ENCODE data around the gene DSC3.
"Not testable (repeated sequence)": the region's sequence is repeated elsewhere in the genome, so short reads cannot be mapped to it uniquely, and the experiment has no call there.

Gene DSC3

GRCh38 chr18:31040686-31041270 lies 1.8 kb downstream of the DSC3 start:
- no peak for DNase-seq

GRCh38 chr18:31039426-31039825 lies 3.1 kb downstream of the DSC3 start:
- DNase-seq, result no peak

DNA sequence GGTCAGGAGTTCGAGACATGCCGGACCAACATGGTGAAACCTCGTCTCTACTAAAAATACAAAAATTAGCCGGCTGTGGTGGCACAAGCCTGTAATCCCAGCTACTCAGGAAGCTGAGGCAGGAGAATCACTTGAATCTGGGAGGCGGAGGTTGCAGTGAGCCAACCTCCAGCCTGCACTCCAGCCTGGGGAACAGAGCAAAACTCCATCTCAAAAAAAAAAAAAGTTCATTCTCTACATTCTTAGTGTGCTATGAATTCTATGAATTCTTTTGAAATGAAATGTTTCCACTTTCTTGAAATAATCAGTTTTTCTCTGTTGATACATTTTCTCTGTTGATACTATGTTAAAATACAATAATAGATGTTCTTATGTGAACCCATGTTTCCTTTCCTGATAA lies 4.9 kb downstream of the DSC3 start:
- DNase-seq, result not testable (repeated sequence)

DNA sequence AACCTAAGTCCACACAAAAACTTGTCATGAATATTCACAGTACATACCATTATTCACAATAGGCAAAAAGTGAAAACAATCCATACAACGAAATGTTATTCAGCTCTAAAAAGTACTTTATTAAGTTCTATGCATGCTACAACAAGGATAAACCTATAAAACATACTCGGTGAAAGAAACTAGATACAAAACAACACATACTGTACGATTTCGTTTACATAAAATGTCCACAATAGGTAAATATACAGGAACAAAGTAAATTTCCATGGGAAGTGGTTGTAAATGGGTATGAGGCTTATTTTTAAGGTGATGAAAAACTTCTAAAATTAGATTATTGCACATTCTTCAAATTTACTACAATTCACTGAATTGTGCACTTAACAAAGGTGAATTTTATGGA lies 8.0 kb downstream of the DSC3 start:
- no peak for DNase-seq

DNA sequence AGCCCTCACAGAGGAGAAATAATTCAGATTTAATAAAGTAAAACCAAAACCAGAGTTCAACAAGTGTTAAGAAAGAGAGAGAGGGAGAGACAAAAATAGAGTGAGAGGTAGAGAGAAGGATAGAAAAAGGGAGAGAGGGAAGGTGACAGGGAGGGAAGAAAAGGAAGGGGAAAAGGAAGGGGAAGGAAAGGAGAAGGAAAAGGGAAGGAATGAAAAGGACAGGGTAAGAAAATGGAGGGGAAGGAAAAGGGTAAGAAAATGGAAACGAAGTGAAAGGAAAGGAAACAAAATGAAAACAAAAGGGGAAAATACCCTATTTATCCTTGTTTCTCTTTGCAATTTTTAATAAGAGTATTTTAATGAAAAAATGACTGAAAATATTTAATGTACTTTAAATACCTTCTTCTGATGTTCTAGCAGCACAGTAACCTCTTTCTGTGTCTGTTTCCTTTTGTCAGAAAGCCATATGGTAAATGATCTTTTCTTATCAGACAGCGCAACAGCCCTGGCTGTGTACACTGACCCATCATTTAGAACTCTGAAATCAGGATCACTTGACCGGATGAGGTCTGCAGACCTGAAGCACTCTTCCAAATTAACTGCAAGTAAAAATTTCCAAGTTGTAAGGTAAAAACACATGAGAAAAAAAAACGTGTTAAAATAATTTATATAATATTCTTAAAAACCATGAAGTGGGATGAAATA lies 11.8 kb downstream of the DSC3 start:
- no peak for DNase-seq

GRCh38 chr18:31015715-31016434 lies 26.7 kb downstream of the DSC3 start:
- no peak for DNase-seq

DNA sequence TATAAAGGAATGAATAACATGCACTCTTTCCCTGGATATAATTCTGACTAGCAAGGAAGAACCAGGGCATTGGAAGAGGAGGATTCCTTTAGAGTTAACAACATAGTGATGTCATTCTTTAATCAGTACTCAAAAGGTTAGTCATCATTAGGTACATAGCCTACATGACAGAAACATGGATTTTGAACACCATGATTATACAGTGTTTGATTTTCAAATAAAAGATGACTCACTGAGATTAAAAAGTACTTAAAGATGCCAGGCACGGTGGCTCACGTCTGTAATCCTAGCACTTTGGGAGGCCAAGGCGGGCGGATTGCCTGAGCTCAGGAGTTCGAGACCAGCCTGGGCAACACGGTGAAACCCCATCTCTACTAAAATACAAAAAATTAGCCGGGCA lies 31.1 kb downstream of the DSC3 start:
- DNase-seq, result peak; percentile 74

GRCh38 chr18:31010601-31011000 lies 31.9 kb downstream of the DSC3 start:
- DNase-seq, result no peak

DNA sequence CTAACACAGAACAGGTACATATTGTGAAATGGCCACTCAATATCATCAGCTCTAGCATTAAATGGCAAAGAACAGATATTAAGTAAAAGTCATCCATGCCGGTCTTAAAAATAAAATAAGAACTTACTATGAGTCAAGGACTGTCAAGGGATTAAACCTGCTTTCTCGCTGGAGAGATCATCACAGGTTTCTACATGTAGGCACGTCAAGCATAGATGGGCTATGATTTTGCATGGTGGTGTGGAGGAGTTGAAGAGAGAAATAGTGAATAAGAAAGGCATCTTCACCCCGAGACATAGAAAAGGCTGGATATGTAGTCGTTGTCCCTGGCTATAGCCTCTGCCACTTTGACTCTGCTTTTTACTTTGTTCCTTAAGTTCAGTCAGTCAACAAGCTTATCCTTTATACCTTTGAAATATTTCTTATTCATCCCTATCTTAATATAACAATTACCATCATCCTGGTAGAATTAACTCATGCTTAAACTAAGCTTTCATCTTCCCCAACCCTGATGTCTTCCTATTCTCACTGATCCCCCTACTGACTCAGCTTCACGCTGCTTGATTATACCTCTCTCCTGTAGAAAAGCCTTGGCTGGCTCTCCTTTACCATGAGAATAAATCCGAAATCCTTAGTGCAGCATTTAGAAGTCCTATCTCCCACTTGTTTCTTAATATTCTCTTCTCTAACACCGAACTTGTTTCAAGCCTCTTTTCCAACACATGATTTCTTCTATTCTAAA lies 42.5 kb downstream of the DSC3 start:
- no peak for DNase-seq

DNA sequence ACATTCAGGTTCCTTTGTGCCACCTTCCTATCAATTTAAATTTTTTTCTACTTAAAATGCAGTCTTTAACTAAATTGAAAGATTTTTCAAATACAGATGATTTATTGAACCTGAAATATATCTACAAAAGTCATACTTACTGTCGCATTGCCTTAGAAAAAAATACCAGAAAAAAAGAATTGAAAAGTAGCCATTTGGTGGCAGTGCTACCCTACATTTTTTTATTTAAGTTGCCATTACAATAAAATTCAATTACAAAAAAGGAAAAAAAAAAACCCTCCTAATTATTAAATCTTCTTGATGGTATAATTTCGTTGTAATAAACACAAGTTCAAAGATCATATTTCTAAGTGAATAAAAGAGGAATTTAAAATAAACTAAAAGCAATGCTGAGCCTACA lies 43.4 kb downstream of the DSC3 start:
- DNase-seq, result no peak

DNA sequence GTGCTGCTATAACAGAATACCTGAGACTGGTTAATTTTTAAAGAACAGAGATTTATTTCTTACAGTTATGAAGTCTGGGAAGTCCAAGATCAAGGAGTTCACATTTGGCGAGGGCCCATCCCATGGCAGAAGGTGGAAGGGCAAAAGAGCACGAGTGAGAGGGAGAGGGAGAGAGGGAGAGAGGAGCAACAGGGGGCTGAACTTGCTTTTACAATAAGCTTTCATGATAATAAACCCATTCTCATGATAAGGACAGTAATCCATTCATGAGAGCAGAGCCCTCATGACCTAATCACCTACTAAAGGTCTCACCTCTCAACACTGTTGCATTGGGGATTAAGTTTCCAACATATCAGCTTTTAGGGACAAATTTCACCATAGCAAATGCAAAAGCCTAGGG lies 45.3 kb downstream of the DSC3 start:
- no peak for DNase-seq

DNA sequence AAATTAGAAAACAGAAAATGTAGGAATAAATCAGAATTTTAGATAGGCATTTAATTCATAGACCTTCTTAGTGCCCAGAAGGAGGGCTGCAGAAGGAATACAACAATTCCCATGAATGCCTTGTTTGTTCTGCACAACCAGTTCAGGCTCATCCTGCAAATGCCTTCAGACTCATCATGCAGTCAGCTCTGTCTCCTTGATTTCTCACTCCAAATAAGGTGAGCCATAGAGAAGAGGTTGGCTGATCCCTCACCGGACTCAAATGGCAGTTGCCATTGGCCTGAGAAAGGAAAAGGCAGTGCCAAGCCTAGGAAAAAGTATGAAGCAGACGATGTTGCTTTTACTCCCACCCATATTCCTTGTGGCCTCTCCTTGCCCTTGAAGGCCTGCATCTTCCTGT lies 50.3 kb downstream of the DSC3 start:
- no peak for DNase-seq

DNA sequence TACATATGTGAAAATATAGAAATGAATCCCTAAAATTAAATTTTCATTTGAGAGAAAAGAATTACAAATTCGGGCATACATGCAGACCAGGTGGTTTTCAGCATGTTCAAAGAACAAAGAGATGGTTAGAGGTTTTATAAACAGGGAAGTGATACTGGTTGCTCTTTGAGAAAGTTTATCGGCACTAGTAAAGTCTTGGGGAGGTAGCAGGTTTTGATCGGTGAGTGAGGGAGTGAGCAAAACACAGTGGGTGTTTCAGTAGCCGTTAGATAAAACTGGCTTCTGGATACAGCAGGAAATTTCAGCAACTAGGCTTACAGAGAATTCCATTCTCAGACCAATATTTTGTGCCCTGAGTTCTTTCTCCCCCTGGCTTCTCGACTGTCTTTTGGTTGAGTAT lies 51.1 kb downstream of the DSC3 start:
- DNase-seq, result no peak

GRCh38 chr18:30989141-30989540 lies 53.4 kb downstream of the DSC3 start:
- DNase-seq, result no peak

DNA sequence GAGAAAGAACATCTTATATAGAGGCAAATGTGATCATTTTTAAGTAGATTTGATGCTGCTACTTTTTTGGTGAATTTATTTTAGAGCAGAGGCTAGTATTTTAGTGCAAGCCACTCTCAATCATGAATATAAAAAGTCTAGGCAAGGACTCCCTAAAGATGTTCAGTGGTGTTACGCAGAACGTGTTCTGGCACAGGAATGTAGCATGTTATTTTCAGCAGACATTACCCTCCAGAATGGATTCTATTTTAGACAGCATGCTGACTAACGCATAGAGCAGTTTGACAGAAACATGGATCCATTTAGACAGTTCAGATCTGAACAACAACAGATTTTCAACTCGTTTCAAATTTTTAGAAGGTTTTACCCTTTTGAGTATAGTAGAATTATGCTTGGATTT lies 54.1 kb downstream of the DSC3 start:
- DNase-seq, result no peak

- no peak for DNase-seq
These were observed 54.9 kb downstream of the DSC3 start for GRCh38 chr18:30987467-30988241.

DNA sequence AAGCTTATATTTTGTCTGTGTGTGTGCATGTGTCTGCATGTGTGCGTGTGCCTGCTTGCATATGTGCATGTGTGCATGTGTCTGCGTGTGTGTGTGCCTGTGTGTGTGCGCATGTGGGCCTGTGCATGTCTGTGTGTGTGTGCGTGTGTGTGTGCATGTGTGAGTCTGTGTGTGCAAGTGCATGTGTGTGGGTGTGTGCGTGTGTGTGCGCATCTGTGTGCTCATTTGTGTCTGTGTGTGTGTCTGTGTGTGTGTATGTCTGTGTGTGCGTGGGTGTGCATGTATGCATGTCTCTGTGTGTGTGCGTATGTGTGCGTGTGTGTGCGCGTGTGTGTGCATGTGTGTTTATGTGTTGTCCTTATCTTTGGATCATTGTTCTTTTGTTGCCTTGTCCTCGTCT lies 56.8 kb downstream of the DSC3 start:
- DNase-seq, result no peak

GRCh38 chr18:30982285-30982992 lies 60.1 kb downstream of the DSC3 start:
- no peak for DNase-seq

DNA sequence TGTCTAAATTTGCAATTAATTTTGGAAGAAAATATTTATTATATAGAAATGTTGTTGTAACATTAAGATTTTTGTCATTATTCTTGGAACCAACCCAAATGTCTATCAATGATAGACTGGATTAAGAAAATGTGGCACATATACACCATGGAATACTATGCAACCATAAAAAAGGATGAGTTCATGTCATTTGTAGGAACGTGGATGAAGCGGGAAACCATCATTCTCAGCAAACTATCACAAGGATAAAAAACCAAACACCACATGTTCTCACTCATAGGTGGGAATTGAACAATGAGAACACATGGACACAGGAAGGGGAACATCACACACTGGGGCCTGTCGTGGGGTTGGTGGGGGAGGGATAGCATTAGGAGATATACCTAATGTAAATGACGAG lies 64.5 kb downstream of the DSC3 start:
- not testable (repeated sequence) for DNase-seq

DNA sequence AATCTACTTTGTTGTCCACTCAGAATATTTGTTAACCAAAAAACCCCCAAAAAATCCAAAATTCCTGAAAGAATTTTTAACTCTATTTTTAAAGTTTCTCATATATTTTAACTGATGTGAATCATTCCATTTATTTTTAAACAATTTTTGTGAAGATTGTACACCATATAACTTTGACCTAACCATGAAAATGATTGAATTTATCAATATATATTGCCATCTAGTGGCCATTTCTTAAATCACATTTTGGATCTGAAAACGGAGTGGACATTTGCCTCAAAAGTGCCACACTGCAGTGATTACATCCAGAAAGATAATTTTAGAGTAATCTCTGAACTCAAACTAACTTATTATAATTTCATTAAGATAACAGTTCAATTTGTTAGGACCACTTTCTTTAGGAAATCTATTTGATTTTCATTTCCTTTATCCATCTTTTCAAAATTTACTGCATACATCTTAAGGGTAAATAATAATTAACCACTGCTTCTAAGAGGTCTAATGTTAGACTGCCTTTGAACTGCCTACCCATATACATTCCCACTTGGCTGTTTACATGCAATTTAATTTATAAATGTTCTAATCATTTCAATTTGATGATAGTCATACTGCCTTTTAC lies 71.1 kb downstream of the DSC3 start:
- peak; percentile 28 for DNase-seq

GRCh38 chr18:30970196-30970816 lies 72.2 kb downstream of the DSC3 start:
- DNase-seq, result peak; percentile 21

Measured in fibroblast of upper back skin (primary cell).